HUDEP-2 (cell line): Measurements from ENCODE around the gene CPED1.
A peak's percentile ranks its signal among the peaks of the same experiment; 100 is the strongest.
"Not testable (repeated sequence)": the region's sequence is repeated elsewhere in the genome, so short reads cannot be mapped to it uniquely, and the experiment has no call there.

ENCODE experiments used
- DNase-seq, 76 experiments: peaks; one replicate each; lab custom pipeline; 2025; ENCODE audit not compliant: unreplicated experiment in 76 of 76; lab: John Stamatoyannopoulos, UW

Gene CPED1

DNA sequence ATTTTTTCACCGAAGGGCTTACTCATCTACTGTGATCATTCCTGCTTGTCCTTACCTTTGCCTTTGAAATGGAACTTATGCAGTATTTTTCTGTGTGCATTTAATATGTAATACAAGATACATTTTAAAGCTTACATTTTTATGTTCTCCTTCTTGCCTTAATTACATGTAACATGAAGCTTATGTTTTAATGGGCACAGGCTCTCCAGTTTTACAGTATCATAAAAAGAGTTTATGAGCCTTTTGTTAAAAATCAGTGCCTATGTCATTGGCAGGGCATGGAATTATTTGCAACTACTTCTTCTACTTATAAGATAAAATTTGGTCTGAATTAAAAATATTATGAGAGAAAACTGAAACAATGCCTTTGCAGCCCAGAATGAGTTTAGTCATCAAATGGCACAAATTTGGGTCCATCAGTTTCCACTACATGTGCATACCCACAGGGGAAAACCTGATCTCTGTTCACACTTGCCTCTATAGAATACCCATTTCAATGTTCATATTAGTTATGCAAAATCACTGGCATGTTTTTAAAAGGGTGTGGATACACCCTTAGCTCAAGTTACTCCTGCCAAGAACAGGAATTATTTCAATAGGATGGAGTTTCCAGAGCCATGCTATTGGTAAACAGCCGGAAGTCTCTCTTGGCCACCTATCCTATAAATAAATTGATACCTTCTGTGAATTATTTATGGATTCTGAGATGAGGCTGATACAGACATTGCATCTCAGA lies 312.3 kb downstream of the CPED1 start:
- DNase-seq: no peak

DNA sequence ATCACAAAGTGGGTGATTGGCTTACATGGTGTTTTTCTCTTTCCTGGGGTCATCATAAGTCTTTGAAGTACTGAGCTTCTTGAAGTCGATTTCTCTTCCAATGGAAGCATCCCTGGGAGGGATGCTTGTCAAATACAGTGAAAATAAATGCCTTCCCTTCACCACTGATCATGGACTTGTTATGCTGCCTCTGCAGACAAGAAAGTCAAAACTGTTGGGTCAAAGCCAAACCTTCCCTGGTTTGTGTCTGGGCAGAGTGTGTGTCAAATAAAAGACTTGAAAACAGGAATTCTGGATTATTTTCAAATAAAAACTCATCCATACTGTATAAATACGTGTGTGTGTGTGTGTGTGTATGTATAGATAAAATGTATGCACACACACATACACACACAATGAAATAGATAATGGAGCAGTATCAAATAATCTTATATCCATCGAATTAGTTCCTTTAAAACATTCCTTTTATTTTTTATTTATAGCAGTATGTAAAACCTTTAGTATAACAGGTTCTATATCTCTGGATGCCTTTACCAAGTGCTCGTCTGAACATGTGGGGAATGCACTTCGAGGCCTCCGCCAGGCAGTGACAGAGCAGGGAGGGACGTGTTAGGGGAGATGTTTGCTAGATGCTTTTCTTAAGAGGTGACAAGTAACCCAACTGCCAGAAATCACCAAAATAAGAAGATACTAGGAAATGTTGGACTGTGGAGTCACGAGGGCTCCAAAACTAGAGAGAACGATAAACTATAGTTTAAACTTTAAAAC lies 313.1 kb downstream of the CPED1 start:
- DNase-seq: no peak

DNA sequence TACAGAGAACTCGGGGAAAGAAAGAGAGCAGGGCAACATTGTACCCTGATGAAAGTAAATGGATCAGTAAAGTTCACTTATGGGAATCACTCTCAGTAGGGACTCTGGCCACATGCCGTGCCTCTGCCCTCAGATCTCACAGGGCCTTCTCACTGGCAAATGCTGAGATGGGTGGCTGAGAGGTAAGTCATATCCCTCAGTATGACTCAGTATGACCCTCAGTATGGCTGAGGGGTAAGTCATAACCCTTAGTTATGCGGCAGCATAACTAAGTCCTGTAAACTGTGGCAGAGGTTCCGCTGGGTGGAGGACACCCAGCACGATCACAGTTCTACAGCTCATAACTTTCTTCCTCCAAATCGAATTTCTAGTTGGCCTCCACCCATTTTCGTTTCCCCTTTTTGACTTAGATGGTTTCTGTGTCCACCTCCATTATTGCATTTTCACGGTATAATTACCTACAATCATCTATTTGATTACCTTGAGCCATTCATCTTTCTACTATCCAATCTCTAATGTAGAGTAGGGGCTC lies 313.8 kb downstream of the CPED1 start:
- no peak for DNase-seq

DNA sequence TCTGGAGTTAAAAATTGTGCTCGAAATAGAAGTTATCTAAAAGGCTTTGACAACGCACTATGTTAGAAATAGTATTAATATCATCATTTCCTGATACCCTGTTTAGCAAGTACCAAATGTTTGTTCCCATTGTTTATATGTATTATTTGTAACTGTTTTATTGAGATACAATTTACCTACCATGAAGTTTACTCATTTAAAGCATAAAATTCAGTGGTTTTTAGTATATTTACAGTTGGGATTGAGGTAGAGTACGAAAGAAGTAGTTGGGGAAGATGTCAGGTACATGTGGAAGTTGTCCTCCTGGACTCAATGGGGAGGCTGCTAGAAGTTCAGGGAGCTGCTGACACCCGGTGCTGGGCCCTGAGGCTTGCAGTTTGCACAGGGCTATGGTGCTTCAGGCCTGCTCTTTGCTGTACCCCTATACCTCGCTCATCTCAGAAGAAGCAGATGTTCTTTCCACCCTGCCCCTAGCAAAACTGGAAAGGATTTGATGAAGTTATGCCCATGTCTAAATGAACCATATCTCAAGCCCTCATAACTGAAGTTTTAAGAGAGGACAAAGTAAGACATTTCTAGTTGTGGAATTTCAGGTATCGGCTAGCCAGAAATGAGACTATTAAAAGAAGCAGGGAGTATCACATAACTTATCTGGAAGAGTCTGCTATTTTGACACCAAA lies 315.1 kb downstream of the CPED1 start:
- DNase-seq: no peak

DNA sequence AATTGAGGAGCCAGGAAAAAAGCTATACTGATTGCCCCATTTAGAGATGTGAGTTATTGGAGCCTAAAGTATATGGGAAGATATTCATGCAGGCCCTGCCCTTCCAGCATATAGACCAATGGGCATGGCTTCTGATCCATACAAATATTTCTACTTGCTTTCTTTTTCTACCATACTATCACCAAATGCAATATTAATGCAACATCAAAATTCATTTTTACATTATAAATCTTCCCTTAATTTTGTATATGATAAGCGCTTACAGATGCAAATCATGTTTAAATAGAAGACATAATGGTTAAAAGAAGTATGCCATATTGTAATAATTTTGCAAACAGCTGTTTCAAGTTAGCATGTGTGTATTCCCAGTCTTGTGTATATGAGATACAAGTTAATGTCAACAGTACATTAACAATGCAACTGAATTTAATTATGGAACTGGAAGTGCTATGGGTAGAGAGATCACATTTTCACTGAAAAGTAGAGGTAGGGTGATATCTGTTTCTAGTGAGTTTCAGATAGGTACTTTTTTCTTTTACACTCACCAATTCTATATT lies 315.7 kb downstream of the CPED1 start:
- no peak for DNase-seq

DNA sequence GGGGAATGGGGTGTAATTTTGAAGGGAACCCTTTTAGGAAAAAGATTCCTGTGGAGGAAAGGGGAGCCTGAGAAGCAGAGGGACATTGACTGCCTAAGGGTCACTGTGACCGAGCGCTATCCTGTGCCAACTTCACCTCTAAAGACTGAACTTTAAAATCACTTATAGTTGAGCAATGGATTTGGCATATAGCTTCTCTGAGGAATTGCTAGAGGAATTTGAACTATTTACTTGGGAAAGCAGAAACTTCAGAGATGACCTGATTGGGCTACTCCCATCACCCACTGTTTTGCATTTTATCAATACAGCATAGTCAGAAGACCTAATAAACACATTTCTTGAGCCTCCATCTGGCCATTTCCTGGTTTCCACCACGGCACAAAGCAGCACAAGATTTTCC lies 316.6 kb downstream of the CPED1 start:
- DNase-seq: no peak

DNA sequence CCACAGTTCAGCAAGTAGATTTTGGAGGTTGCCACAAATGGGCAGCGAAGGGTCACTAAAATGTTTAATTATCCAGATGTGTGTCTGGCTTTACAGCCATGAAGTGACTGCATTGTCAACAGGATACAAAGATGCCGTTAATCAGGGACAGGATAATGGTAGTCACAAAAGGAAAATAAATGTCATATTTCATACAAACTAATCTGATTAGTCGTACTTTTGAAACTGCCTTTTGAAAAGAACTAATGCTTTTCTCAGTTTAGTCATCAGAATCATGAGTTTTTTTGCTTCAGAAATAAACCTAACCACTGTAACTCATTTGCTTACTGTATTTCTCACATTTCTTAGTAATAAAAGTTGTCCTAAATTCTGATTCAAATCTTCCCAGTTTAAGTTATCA lies 318.1 kb downstream of the CPED1 start:
- DNase-seq: no peak

DNA sequence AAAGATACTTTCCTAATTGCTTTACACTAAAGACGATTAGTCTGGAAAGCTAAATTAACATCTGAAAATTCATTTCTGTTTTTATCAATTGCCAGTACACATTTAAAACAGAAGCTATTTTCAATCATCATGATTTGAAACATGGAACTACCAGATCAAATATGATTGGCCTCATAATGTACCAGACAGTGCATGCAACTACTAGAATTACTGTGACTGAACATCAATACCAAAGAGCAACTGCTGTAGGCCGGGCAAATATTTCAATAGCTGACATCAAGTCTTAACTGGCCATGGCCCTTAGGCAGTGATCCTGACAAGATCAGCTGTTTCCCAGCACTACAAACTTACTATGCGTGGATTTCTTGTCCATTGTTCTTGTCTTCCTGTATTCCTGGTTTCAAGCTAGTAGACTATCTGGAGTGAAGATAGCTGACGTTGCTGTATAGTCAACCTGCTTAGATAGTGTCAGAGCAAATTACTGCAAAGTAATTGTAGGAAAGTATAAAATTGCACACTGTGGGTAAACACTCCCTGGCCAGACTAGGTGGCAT lies 318.6 kb downstream of the CPED1 start:
- no peak for DNase-seq

DNA sequence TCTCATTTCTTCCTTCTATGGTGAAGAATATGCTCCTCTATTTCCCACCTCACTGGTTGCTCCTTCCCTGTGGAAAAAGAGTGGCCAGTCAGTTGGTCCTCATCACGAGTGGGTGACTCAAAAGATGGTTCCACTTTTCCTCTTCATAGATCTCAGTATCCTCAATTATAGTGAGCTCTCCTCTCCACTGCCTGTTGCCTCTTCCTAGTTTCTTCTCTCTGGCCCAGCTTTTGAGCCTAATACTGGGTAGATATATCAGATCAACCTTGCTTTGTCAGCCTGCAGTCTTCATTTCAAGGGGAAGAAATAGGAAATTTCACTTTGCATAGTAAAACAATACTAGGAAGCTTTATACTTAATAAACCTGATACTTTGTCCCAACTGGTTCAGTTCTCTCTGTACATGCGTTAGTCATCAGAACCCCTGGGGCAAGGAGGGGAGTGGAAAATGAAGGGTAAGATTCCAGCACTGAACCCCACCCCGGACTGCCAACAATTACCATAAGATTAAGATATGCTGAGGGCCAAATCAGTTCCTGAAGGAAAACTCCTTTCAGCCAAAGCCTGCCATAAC lies 324.8 kb downstream of the CPED1 start:
- no peak for DNase-seq

DNA sequence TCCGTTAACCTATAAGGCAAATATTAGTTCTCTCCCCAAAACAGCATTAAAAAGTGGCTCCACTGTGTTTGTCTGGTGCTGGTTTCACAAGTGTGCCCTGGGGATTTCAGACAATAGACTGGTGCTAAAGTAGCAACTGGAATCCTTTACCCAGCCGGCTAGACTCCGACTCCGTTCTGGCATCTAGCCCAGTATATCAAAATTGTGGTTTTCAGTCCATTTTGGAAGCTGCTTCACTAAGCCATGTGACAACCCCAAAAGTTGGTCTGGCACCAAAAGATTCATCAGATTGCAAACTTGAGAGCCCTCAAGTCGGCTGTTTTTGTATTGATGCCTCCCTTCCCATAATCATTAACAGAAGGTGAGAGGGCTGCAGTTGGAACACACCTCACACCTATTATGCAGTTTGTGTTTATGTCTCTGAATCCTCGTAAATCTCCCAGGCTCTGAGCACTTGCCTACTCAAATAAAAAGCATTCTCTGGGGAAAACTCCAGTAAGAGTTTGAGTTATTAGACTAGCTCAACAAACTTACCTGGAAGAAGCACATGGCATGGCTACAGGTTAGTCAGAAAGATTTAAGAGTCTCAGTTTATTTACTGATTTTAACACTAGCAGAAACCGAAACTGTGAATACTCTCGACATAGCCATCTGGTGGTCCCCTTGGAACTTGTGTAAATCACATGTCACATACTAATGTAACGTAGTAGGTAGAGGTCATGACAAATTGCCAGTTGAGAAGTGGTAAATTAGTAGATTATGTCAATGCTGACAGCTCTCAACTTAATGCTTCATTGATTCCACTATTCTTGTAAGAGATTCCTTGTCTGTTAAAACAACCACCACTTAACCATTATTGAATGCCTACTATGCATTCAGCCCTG lies 325.5 kb downstream of the CPED1 start:
- DNase-seq: peak in 30 of 76 experiments; percentile 1 to 81 (median 28)

DNA sequence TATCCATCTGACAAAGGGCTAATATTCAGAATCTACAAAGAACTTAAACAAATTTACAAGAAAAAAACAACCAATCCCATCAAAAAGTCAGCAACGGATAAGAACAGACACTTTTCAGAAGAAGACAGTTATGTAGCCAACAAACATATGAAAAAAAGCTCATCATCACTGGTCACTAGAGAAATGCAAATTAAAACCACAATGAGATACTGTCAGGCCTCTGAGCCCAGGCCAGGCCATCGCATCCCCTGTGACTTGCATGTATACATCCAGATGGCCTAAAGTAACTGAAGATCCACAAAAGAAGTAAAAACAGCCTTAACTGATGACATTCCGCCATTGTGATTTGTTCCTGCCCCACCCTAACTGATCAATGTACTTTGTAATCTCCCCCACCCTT lies 326.7 kb downstream of the CPED1 start:
- DNase-seq: not testable (repeated sequence)

DNA sequence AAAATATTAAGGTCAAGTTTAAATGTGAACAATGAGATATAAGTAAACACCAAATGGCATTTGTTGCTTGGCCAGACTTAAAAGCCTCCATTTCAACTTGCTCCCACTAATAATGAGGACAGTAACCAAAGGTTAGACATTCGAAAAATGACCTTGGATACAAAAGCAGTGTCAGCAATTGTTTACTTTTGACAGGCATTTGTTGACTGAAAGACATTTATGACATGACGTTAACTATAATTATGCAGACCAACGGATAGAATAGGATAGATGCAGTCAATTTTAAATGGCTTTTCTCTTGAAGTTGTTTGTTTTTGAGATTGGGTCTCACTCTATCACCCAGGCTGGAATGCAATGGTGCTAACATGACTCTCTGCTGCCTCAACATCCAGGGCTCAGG lies 333.9 kb downstream of the CPED1 start:
- DNase-seq: no peak

DNA sequence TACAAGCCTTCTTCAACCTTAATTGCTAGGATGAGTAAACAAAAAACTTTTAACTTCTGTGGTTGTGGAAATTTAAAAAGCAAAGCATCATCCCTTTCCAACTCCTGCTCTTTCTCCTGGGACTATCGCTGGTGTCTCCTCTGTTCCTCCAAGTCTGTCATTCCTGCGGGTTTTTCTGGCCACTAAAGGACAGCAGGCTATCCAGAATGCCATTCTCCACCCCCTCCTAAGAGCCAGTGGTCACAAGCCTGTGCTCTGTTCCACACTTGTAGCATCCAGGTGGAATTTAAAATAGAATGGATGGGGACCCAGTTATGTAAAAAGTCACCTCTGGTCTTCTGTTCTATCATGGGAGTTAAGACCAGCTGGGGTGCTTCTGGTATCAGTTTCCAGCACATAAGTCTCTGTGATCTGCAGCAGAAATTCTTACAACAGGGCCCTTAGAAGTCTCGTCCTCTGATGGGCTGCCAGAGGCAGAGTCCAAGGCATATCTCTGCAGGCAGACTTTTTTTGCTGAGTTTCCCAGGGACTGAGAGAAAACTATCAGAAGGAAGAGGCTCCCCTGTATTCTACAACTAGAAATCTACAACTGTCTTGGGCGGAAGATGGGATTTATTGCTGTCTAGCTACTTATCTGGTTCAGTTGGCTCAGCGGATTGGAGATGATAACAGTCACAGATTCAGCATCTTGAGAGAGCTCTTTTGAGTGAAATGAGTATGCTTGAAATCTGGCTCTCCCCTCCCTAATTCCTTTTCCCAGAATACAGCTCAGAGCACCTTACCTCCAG lies 335.2 kb downstream of the CPED1 start:
- no peak for DNase-seq

DNA sequence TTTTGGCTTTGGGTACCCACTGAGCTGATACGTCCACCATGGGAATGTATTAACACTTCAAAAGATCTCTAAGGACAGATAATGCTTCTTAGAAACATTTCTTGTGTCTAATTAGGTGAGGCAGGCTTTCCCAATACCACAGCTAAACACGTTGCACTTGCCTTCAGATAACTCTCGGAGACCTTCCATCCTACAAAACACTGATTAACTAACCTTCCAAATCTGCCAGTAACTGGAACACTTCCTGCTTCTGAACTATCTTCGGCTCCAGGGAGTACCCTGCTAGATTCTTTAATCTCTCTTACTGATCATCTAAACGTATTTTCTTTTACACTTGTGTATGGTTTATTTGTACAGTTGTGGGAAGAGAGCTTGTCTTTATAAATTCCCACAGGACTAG lies 339.2 kb downstream of the CPED1 start:
- no peak for DNase-seq

DNA sequence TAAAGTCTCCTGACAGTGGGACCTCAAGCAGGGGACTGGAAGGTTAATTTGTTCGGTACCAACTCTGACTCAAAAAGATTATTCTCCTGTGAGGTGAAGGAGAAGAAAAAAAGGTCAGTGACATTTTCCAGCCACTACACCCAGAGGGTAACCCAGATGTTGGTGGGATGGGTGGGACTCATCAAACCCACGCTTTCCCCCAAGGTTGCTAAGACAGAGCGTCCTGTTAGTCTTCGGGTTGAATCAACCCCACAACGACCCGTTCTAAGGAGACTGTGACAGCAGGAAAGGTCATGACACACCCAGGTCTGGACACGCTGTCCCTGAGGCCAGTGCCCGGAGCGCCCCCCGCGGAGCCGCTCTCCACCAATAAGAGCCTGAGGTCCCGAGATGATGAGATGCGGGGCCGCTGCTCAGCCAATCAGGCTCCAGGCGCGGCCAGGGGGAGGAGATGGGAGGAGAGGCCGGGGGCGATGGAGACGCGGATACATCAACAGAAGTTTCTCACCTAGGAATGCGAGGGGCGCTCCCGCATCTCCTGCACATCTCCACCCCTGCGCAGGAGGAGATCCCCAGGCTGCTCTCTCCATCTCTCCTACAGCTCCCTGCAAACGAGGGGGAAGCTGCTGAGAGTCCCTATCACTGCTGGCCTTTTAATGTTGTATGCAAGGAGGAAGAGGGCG lies 340.1 kb downstream of the CPED1 start, which contains the start of gene WNT16:
WNT16 (plus strand) TSS at position 493 of the 683 bp plus-strand sequence. CDS start 293 bp downstream, outside the sequence.
- no peak for DNase-seq

DNA sequence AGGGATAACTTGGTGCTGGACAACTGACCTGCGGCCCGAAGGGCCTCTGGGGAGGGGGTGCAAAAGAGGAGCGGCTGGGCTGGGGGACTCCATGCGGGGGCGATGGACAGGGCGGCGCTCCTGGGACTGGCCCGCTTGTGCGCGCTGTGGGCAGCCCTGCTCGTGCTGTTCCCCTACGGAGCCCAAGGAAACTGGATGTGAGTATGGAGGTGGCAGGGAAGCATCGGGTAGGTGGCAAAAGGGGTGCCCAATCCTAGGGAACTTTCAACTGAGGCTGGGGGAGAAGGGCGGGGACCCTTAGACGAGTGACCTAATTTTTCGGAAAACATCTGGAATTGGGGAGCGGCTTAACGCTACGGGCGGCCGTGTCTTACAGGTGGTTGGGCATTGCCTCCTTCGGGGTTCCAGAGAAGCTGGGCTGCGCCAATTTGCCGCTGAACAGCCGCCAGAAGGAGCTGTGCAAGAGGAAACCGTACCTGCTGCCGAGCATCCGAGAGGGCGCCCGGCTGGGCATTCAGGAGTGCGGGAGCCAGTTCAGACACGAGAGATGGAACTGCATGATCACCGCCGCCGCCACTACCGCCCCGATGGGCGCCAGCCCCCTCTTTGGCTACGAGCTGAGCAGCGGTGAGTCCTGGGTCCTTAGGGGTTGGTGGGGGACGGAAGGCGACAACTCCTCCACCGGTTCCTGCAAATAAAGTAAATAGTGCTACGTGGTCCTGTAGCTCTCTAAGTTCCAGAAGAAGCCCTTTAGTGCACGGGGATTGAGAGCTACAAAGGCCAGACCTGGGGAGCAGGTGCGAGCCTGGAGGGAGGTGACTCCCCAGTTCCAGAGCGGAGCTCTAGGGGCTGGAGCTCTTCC lies 340.9 kb downstream of the CPED1 start:
- DNase-seq: peak in 2 of 76 experiments; percentile 7 to 10
